HTERT RPE-1 (cell line): ENCODE results near the gene OR52K1.

Experiments
- in situ Hi-C: fragments of 300-500 bp; cut with MboI; formaldehyde crosslinking; loops from 4 replicates; pipeline ENCODE4 v1.14.3; 2020; ENCODE audit warnings: low sequenced_read_pairs

OR52K1 gene

GRCh38 chr11:4482445-4482844, at the start of gene OR52K1:
OR52K1 (plus strand) TSS chr11:4482646; CDS start chr11:4488901, 6,255 bp downstream.
- in situ Hi-C loops = no loop called here

DNA sequence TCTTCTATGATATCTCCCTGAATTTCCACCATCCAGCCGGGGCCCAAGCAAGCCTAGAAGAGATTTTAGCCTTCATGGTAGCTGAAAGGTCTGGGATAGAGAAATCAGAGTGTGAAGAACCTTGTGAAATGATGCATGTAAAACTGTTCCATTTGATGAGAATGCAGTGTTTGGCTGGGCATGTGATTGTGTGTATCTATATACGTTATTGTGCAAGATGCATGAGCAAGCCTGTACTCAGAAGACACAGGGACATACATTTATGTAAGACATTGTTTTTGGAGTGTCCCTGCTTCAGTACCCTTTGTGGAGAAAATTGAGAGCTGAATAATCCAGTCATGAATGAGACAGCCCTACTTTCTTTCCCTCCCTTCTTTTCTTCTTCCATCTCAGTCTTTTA, 48.6 kb upstream of the OR52K1 start:
- in situ Hi-C loops = no loop called here

DNA sequence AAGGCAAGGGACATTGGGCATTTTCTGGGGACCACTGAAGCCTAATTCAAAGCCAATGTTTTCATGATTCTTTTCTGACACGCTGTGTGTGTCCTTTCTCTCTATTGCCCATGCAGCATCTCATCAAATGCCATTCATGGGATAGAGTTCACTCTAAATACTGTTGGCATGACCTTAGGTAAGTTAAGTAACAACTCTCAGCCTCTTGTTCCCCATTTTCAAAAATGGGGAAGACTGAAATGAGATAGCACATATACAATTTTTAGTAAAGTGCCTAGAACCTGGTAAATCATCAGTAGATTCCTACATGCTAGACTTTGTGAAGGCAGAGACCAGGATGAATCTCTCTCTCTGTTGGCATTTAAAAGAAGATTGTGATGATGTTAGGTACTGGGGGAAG, 46.0 kb upstream of the OR52K1 start:
- in situ Hi-C loops = no loop called here

DNA sequence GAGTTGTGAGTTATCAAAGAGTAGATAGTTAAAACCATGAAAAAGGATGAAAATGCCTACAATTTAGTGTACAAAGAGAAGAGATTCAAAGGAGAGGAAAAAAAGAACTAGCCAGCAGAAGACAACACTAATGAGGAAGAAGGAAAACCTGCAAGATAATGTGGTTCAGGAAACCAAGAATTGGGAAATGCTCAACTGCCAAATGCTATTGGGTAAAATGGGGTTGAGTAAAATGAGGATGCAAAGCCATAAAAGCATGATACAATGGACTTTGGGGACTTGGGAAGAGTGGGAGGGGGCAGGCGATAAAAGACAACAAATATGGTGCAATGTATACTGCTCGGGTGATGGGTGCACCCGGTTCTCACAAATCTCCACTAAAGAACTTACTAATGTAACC, 40.9 kb upstream of the OR52K1 start:
- in situ Hi-C loops = no loop called here

- in situ Hi-C loops = no loop called here
Observed at GRCh38 chr11:4443232-4443891, 39.1 kb upstream of the OR52K1 start.

GRCh38 chr11:4448995-4449394, 33.5 kb upstream of the OR52K1 start, which contains the start of gene OR52K2:
OR52K2 (plus strand) TSS chr11:4449295; CDS start chr11:4449340, 45 bp downstream.
- in situ Hi-C loops = no loop called here

DNA sequence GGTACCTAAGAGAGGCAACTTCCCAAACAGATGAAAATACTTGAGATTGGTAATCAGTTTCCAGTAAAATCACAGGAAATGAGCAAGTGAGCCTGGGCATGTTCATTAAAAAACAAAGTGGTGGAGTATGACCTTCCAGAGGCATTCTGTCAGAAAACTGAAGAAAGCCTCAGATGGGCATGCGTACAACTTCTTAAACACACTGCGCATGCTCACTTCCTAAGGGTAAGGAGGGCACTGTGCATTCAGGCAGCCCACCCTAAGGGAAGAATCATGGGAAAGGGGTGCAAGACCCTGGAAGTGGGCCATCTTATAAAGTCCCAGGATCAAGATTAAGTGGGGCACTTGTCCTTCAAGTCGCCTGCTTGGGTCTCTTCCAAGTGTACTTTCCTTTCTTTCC, 29.3 kb upstream of the OR52K1 start:
- in situ Hi-C loops = no loop called here

- in situ Hi-C loops = no loop called here
Observed at GRCh38 chr11:4454021-4454420, 28.4 kb upstream of the OR52K1 start.

- in situ Hi-C loops = no loop called here
Observed at GRCh38 chr11:4455419-4455818, 27.0 kb upstream of the OR52K1 start.

- in situ Hi-C loops = no loop called here
Observed at GRCh38 chr11:4459500-4459899, 22.9 kb upstream of the OR52K1 start.

GRCh38 chr11:4460151-4460550, 22.3 kb upstream of the OR52K1 start:
- in situ Hi-C loops = no loop called here

- in situ Hi-C loops = no loop called here
Observed at GRCh38 chr11:4464216-4465159, 18.0 kb upstream of the OR52K1 start.

GRCh38 chr11:4465407-4465806, 17.0 kb upstream of the OR52K1 start:
- in situ Hi-C loops = no loop called here

DNA sequence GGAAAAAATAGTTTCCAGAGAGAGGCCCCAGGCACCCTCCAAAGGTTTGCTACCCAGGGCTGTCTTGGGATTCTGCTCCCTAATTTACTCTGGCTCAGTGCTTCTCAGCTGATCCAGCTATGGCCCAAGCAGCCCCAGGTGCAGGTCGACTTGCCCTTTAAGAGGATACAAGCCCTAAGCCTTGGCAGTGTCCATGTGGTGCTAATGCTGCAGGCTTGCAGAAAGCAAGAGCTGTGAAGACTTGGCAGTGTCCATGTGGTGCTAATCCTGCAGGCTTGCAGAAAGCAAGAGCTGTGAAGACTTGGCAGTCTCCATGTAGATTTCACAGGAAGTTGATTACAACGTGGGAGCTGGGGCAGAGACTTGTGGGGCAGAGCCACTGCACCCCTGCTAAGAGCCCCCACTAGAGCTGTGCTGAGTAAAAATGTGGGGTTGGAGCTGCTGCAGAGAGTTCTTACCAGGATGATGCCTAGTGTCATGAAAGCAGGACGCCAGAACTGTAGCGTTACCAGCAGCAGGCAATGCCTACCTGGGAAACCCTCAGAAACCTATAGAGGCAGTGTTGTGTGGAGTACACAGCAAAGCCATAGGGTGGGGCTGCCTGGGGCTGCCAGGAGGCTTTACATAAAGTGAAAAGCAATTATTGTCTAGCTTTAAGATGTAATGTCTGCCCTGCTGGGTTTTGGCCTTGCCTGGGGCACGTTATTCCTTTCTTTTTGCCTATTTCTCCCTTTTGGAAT, 16.1 kb upstream of the OR52K1 start:
- in situ Hi-C loops = no loop called here

DNA sequence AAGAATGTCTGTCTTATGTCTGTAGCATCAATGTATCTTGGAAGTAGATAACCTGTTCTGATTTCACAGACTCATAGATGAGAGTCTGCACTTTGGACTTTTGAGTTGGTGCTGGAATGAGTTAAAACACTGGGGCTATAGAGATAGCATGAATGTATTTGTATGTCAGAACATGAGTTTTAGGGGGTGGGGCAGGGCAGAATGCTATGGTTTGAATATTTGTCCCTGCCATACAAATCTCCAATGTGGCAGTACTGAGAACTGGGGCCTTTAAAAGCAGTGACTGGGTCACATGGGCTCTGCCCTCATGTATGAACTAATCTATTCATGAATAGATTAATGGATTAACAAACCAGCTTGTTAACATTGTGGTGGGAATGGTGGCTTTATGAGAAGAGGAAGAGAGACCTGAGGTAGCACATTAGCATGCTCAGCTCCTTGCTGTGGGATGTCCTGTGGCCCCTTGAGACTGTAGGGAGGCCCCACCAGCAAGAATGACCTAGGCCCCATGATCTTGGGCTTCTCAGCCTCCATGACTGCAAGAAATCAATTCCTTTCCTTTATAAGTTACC, 15.5 kb upstream of the OR52K1 start:
- in situ Hi-C loops = no loop called here

DNA sequence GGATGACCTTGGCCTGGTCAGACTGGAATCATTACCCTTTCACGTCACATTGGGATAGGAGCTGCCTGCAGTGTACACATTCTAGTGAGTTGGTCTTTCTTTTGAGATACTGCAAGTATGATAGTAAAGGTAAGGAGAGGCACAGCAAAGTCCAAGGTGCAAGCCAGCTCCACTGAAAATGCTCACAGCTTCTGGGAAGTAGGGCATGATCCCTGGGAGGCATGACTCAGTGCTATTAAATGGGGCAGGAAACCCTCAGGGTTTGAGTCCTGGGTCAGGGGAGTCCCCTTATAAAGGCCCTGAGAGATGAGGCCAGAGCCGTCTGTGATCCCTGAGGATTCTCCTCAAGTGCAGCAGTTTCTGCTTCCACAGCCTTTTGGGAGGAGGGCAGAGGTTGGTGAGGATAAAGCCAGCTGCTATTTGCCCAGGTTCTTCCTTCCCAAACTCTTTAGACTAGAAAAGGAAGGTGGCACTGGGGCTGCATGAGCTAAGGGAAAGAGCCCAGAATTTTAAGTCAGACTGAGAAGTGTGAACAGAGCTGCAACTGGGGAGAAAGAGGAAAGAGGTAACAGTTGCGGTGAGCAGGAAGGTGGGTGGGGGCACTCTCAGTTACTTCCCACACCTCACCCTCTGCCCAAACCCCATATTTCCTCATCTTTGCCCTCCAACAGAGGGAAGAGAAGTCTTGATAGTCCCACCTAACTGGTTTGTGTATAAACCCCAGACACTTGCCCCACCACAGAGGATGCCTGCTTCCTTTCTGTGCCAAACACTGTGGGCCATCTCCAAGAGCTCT, 14.4 kb upstream of the OR52K1 start:
- in situ Hi-C loops = no loop called here

- in situ Hi-C loops = no loop called here
Observed at GRCh38 chr11:4479644-4480043, 2.8 kb upstream of the OR52K1 start.

DNA sequence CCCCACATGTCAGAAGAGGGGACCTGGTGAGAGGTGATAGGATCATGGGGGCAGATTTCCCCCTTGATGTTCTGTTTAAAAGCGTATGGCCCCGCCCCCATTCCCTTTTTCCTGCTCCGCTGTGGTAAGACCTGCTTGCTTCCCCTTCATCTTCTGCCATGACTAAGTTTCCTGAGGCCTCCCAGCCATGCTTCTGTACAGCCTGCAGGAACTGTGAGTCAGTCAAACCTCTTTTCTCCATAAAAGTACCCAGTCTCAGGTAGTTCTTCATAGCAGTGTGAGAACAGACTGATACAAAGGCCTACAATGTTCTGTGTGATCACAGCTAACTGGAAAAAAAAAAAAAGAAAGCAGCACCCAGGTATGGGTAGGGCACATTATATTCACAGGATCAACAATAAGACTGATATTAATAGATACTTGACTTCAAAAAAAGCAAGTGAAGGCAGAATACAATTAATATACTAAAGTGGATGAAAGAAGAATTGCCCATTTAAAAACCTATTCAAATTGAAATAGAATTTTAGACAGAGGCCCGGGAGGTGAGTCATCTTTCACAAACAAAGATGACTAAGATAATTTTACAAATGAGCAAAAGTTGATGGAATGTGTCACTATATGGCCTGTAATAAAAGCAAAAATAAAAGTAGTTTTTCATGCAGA, 1.7 kb upstream of the OR52K1 start:
- in situ Hi-C loops = no loop called here

DNA sequence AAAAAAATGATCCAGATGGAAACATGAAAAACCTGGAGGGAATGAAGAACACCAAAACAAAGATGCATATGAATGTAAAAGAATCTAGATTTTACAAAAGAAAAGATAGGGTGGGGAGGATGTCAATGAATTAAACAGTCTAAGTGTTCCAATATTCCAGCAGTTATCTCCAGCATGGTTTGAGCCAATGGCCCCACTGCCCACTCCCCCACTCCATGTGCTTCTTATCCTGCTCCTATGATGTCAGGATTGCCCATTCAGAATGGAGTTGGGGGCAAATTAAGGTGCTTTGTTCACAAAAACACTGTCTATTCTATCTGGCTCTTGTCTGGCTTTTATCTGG, 1.2 kb upstream of the OR52K1 start:
- in situ Hi-C loops = no loop called here

DNA sequence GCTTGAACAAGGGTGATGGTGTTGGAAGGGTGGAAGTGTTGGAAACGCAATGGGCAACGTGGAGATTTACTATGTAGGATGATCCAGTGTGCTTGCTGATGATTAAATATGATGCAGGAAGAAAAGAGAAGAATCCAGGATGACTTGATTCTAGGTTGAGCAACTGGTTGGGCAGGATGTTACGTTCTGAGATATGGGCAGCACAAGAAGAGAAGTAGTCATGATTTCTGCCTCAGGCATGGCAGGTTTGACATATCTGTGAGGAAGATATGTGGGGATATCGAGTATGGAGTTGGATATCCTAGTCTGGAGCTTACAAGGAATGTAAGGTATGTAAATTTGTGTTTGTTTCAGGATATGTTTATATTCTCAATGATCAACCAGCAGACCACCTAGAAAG, 1.9 kb downstream of the OR52K1 start:
- in situ Hi-C loops = no loop called here
